Right lung (tissue), 5 donors: Measurements from ENCODE around the gene CTNNA3. TPM values are rescaled to one million over a fixed set of nuclear protein-coding genes. Genes with fewer than 3 reads are reported as not detected.

Experiments used
- DNase-seq, 2 donors: peaks; one replicate each; pipeline ENCODE4 v3.0.0-alpha.2; 2013
- polyA plus RNA-seq, 5 donors: library from polyadenylated mRNA; unstranded; fragments of 120-200 nt; gene quantifications; one replicate each; pipeline versions ENCODE4 v1.2.1 to v1.2.3, GENCODE V29; 2013; ENCODE audit warnings: inconsistent platforms in 1 of 5, low replicate concordance in 1 of 5; ENCODE audit not compliant: insufficient read length in 5 of 5, insufficient read depth in 1 of 5

Gene CTNNA3
- polyA plus RNA-seq, 5 donors, result 4.4 to 9.5 (median 5.2) TPM

- no peak for DNase-seq
Measured at GRCh38 chr10:66294538-66294937, 1401.5 kb downstream of the CTNNA3 start.

DNA sequence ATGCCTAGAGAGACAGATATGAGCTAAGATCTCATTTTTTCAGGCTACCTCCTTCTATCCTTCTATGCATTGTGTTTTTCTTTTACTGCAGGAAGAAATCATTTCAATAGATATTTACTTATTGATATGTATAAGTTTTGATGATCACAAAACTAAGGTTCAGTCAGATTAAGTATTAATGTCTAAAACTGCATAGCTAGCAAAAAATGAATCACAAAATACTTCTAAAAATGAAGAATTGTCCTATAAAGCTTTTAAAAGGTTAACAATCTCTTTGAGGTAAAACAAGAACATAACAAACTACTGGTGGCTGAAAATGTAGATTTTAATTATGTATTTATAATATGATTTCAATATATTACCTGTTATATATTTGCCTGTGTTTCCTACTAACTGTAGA lies 1403.1 kb downstream of the CTNNA3 start:
- DNase-seq, result no peak

GRCh38 chr10:66292456-66292855 lies 1403.5 kb downstream of the CTNNA3 start:
- DNase-seq, result no peak

- DNase-seq, result no peak
Measured at GRCh38 chr10:66291133-66291532, 1404.9 kb downstream of the CTNNA3 start.

DNA sequence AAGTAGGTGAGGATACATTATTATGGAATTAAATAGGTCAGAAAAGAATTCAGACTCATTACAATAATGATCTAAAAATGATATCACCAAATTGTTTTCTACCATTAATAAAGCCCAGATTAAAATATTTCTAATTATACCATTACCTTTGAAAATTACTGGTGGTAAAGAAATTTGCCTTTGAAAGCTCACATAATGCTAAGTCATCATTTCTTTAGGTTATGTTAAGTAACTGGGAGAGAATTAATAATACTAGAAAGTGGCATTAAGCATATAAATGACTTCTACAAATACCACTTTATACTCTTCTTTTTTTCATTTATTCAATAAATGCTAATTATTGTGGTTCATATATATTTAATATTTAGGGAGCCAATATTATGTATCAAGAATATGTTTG lies 1411.4 kb downstream of the CTNNA3 start:
- no peak for DNase-seq

GRCh38 chr10:66283874-66284464 lies 1412.0 kb downstream of the CTNNA3 start:
- DNase-seq, result no peak

DNA sequence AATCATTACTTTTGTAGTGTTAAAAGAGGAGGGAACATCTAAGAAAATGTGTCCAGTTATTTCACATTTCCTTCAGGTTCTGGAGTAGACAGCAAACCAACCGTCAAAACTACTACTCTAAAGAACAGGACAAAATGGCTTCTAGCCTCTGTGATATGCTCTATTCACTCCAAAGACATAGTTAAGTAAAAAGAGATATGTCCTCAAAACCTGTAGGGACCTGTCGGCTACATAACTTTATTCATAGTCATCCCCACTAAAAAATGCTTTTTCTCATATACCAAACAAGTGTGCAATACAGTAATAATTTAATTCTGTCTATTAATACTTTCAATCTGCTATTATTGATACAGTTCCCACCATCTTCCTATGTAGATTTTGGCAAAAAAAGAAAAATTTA lies 1412.9 kb downstream of the CTNNA3 start:
- no peak for DNase-seq

- DNase-seq, result no peak
Measured at GRCh38 chr10:66281327-66281726, 1414.7 kb downstream of the CTNNA3 start.

- DNase-seq, result no peak
Measured at GRCh38 chr10:66277481-66277880, 1418.5 kb downstream of the CTNNA3 start.

DNA sequence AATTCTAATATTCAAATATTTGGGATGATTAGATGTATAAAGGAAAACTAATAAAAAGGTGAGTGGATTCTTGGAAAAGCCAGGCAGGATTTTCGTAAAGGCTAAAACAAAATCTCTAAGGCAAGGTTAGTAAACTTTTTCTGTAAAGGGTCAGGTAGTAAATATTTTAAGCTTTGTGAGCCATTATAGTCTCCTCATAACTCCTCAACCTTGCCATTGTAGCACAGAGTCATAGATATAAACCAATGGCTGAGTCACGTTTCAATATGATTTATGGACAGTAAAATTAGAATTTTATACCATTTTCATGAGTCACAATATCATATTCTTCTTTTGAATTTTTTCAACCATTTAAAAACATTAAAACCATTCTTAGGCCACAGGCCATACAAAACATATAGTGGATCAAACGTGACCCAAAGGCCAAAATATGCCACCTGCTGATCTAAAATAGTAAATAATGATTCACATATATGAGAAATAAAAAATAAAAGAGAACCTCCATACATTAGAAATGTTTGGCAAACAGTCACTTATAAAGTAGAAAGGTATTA lies 1422.0 kb downstream of the CTNNA3 start:
- DNase-seq, result no peak

GRCh38 chr10:66265398-66265797 lies 1430.6 kb downstream of the CTNNA3 start:
- no peak for DNase-seq

DNA sequence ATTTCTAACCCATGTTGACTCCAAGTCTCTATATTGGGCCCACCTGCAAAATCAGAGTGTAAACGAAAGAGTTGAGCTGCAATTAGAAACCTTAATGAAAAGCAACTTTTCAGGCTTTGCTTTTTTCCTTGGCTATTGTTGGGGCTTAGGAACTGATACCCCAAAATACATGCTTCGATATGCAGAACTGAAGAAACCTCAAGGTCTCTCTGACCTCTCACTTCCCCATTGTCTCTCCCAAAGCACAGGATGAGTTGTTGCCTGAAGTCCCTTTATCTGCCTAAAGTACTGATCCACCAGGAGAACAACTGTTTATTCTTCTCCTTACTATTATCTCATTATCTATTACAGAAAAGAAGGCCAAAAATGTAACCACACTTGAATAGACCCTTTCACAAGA lies 1436.2 kb downstream of the CTNNA3 start:
- no peak for DNase-seq

DNA sequence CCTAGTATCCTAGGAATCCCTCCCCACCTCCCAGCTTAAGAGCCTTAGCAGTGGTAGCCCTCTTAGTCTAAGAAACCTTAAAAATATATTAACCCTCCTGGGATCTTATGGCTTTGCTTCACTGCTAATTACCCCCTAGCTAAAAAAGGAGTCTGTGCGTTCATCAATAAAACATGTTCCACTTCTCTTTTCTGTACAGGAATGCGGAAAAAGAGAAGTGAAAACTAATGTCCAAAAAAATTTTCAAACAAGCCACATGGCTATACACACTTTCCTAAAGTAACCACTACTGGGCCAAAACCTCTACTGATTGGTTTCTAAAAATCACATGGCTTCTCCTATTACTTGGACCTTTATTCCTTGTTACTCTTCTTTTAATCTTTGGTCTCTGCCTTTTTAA lies 1437.3 kb downstream of the CTNNA3 start:
- no peak for DNase-seq

DNA sequence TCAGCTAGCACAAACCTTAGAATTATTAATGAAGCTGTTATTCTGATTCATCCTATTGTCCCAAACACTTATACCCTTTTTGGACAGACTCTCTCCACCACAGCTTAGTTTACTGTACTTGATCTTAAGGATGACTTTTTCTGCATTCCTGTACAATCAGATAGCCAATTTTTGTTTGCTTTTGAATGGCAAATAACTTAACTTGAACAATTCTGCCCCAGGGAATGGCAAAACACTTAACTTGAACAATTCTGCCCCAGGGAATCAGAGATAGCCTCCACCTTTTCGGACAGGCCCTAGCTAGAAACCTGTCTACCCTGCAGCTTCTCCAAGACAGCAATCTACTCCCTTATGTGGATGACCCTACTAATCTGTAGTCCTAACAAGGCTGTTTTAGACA lies 1438.2 kb downstream of the CTNNA3 start:
- no peak for DNase-seq

DNA sequence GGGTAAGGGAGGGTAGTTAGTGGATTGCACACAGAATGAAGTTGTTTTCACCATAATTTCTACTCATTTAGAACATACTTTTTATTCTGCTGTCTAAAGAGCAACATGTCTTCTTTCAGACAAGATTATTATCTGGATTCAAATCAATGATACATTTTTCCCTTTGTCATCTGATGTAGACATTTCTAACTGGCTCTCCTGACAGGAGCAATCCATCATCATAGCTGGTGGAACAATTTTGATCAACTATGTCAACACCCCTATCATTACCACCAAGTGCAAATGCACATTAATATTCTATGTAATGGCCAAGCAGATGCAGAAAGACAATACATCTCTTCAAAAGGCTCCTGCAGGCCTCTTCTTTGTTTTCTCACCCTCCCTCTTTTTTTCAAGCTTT lies 1443.0 kb downstream of the CTNNA3 start:
- no peak for DNase-seq

- DNase-seq, result no peak
Measured at GRCh38 chr10:66246177-66246576, 1449.8 kb downstream of the CTNNA3 start.

GRCh38 chr10:66244953-66245352 lies 1451.0 kb downstream of the CTNNA3 start:
- no peak for DNase-seq

DNA sequence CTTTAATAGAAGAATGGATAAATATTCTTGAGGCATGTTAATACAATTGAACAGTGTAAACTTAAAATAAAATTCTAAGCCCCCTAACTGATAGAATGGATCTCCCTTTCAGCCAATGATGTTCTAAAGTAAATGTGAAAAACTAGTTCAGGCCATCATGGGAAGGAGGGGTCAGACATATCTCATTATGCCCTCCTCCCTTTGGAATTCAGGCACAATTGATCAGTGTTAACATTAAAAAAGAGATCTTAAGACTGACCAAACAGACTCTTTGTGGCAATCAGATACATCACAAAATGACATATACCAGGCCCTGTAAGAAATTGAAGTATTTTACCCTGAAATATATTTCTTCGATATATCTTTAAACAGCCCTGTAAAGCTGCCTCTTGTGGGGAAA lies 1453.1 kb downstream of the CTNNA3 start:
- DNase-seq, result no peak

DNA sequence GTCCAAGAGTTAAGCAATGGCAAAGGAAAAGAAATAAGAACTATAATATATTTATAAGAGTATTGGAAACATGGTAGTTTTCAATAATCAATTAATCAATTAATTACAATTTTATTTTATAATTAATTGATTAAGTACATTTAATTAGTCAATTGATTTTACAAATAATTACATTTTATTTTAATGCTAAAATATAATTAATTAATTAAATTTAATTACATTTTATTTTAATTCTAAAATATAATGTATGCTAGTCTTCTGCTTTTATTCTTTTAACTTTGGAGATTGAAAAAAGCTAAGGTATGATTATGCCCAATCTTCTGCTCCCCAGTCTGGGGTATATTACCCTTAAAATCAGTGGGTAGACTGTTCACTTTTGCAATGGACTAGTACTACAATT lies 1456.9 kb downstream of the CTNNA3 start:
- DNase-seq, result no peak

- no peak for DNase-seq
Measured at GRCh38 chr10:66238343-66238742, 1457.7 kb downstream of the CTNNA3 start.

DNA sequence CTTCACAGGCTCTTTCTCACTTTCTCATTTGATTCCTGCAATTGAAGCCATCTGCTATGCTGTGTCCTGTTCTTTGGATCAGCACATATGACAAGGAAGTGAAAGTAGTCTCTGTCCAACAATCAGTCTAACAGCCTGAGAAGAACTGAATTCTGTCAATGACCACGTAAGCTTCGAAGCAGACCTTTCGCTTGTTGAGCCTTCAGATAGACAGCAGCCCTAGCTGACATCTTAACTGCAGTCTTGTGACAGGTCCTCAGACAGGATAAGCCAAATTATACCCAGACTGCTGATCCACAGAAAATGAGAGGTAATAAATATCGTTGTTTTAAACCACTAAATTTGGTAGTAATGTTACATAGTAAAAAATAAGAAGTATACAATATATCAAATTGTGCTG lies 1461.1 kb downstream of the CTNNA3 start:
- no peak for DNase-seq

DNA sequence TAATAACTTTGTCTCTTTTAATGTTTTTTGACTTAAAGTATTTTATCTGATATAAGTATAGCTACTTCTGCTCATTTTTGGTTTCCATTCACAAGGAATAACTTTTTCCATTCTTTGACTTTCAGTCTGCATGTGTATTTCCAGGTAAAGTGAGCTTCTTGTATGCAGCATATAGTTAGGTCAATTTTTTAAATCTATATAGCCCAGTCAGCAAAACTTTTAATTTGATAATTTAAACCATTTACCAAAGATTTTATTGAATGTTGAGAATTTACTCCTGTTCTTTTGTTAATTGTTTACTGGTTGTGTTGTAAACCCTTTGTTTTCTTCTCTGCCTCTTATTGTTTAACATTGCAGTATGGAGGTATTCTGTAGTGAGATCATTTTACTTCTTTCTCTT lies 1467.1 kb downstream of the CTNNA3 start:
- DNase-seq, result no peak

GRCh38 chr10:66223656-66224055 lies 1472.3 kb downstream of the CTNNA3 start:
- DNase-seq, result no peak

GRCh38 chr10:66222462-66223046 lies 1473.4 kb downstream of the CTNNA3 start:
- DNase-seq, result no peak
